H1 (cell line): ENCODE data around the gene SLC23A2. TPM values are rescaled to one million over a fixed set of nuclear protein-coding genes. Genes with fewer than 3 reads are reported as not detected.
A peak's percentile ranks its signal among the peaks of the same experiment; 100 is the strongest.

ENCODE experiments used
- CTCF ChIA-PET: fragments of 300-600 bp; sonication (Branson Sonifier 250); formaldehyde crosslinking; loops from one replicate; lab custom pipeline; 2021; ENCODE audit not compliant: partially characterized antibody; lab: Charles Lee
- POLR2A ChIA-PET: fragments of 300-600 bp; sonication (Branson Sonifier 250); formaldehyde crosslinking; loops from one replicate; lab custom pipeline; 2021; ENCODE audit warnings: inconsistent platforms; ENCODE audit not compliant: partially characterized antibody; lab: Charles Lee
- DNase-seq, 2 experiments: peaks; one replicate each; pipeline versions ENCODE4 v3.0.0 to v3.0.0-alpha.2; 2010 to 2022; ENCODE audit warnings: low spot score in 2 of 2, low read depth in 1 of 2, mixed read lengths in 1 of 2
- FAIRE-seq: peaks from 2 replicates; lab custom pipeline; 2011; peaks lifted over from hg19 to GRCh38; lab: Jason Lieb, UNC
- H2AFZ ChIP-seq: 2 replicates; pipeline ENCODE4 v1.8.1; 2012; ENCODE audit warnings: low read length, inconsistent platforms
- H2AK5ac ChIP-seq: 2 replicates; pipeline ENCODE4 v1.6.1; 2013; ENCODE audit warnings: low read depth, low read length
- H2BK120ac ChIP-seq: replicated peaks from 2 replicates; pipeline ENCODE3; 2013; ENCODE audit warnings: low read depth, low read length, inconsistent platforms
- H2BK12ac ChIP-seq: 2 replicates; pipeline ENCODE4 v1.6.1; 2013; ENCODE audit warnings: low read depth, low read length
- H2BK15ac ChIP-seq: 2 replicates; pipeline ENCODE4 v1.6.1; 2013; ENCODE audit warnings: low read length
- H2BK20ac ChIP-seq: 2 replicates; pipeline ENCODE4 v1.6.1; 2013; ENCODE audit warnings: low read length
- H2BK5ac ChIP-seq: 2 replicates; pipeline ENCODE4 v1.6.1; 2013; ENCODE audit warnings: low read depth, low read length
- H3K14ac ChIP-seq: 2 replicates; pipeline ENCODE4 v1.6.1; 2013; ENCODE audit warnings: inconsistent platforms; ENCODE audit not compliant: insufficient read length
- H3K18ac ChIP-seq: 2 replicates; pipeline ENCODE4 v1.6.1; 2013; ENCODE audit warnings: low read length; ENCODE audit errors: extremely low read depth
- H3K23ac ChIP-seq: 2 replicates; pipeline ENCODE4 v1.6.1; 2013; ENCODE audit warnings: inconsistent platforms; ENCODE audit not compliant: insufficient read length
- H3K23me2 ChIP-seq: 2 replicates; pipeline ENCODE4 v1.6.1; 2013; ENCODE audit warnings: low read depth, low read length
- H3K27ac ChIP-seq: 2 replicates; pipeline ENCODE4 v1.6.1; 2011; ENCODE audit warnings: low read depth, low read length, inconsistent platforms
- H3K27me3 ChIP-seq, 4 experiments: replicated peaks in 1 of 4; 1 replicate in 1 of 4; 2 replicates in 3 of 4; pipeline versions ENCODE4 v1.6.1 to v1.8.1; 2011 to 2013; ENCODE audit warnings: low read length in 3 of 4, mild to moderate bottlenecking in 3 of 4, inconsistent platforms in 2 of 4, mixed read lengths in 2 of 4, moderate library complexity in 1 of 4; ENCODE audit not compliant: control insufficient read depth in 3 of 4, insufficient read depth in 3 of 4; ENCODE audit errors: extremely low read depth in 1 of 4
- H3K36me3 ChIP-seq, 4 experiments: 2 replicates each; pipeline versions ENCODE4 v1.6.1 to v1.8.1; 2011 to 2013; ENCODE audit warnings: mild to moderate bottlenecking in 4 of 4, low read length in 3 of 4, moderate library complexity in 2 of 4, control low read depth in 1 of 4, inconsistent platforms in 1 of 4; ENCODE audit not compliant: insufficient read depth in 4 of 4, control insufficient read depth in 2 of 4
- H3K4ac ChIP-seq: replicated peaks from 2 replicates; pipeline ENCODE3; 2013; ENCODE audit warnings: low read length, low read depth, mixed read lengths, inconsistent platforms; ENCODE audit not compliant: insufficient read length
- H3K4me1 ChIP-seq, 4 experiments: replicated peaks in 1 of 4; 1 replicate in 1 of 4; 2 replicates in 3 of 4; pipeline versions ENCODE4 v1.6.1 to v1.8.1; 2011 to 2013; ENCODE audit warnings: low read length in 3 of 4, inconsistent platforms in 2 of 4, mixed read lengths in 1 of 4; ENCODE audit not compliant: insufficient read depth in 4 of 4, control insufficient read depth in 3 of 4
- H3K4me2 ChIP-seq, 2 experiments: 2 replicates each; pipeline versions ENCODE4 v1.6.1 to v1.8.1; 2011 to 2013; ENCODE audit warnings: low read depth in 2 of 2, low read length in 2 of 2, control low read depth in 1 of 2, inconsistent platforms in 1 of 2, mild to moderate bottlenecking in 1 of 2; ENCODE audit not compliant: insufficient read depth in 1 of 2
- H3K4me3 ChIP-seq, 4 experiments: fragments of 200-600, 300-600 bp in 1 of 4; sonication (generic), shearing (Covaris generic), sonication (Bioruptor Twin) in 1 of 4; 2 replicates each; pipeline versions ENCODE4 v1.5.1 to v1.8.1; 2011 to 2016; ENCODE audit warnings: low read length in 4 of 4, low read depth in 3 of 4, control low read depth in 2 of 4, inconsistent platforms in 2 of 4, mild to moderate bottlenecking in 2 of 4, mixed read lengths in 1 of 4, moderate library complexity in 1 of 4; ENCODE audit not compliant: insufficient read depth in 2 of 4; ENCODE audit errors: extremely low read depth in 1 of 4
- H3K56ac ChIP-seq: replicated peaks from 2 replicates; pipeline ENCODE3; 2013; ENCODE audit warnings: low read depth, mild to moderate bottlenecking, mixed read lengths, low read length, inconsistent platforms; ENCODE audit not compliant: insufficient read length
- H3K79me1 ChIP-seq: 2 replicates; pipeline ENCODE4 v1.6.1; 2013; ENCODE audit warnings: low read depth, low read length, control low read depth
- H3K79me2 ChIP-seq, 2 experiments: 2 replicates each; pipeline versions ENCODE4 v1.6.1 to v1.8.1; 2012 to 2013; ENCODE audit warnings: low read length in 2 of 2, mild to moderate bottlenecking in 2 of 2, inconsistent platforms in 1 of 2; ENCODE audit not compliant: insufficient read depth in 2 of 2, control insufficient read depth in 1 of 2
- H3K9ac ChIP-seq, 4 experiments: replicated peaks in 1 of 4; 1 replicate in 1 of 4; 2 replicates in 3 of 4; pipeline versions ENCODE4 v1.6.1 to v1.8.1; 2011 to 2013; ENCODE audit warnings: low read depth in 3 of 4, low read length in 3 of 4, control low read depth in 2 of 4, mild to moderate bottlenecking in 2 of 4, moderate library complexity in 2 of 4, inconsistent platforms in 1 of 4; ENCODE audit errors: extremely low read depth in 1 of 4
- H3K9me3 ChIP-seq, 2 experiments: 2 replicates each; pipeline versions ENCODE4 v1.6.1 to v1.8.1; 2012 to 2013; ENCODE audit warnings: mild to moderate bottlenecking in 2 of 2, moderate library complexity in 2 of 2, control low read depth in 1 of 2, inconsistent platforms in 1 of 2, low read depth in 1 of 2, low read length in 1 of 2, mixed read lengths in 1 of 2; ENCODE audit not compliant: insufficient read depth in 2 of 2
- H4K20me1 ChIP-seq, 2 experiments: replicated peaks in 1 of 2; 2 replicates each; pipeline versions ENCODE3 to v1.8.1; 2011 to 2013; ENCODE audit warnings: inconsistent platforms in 2 of 2, low read length in 2 of 2, mild to moderate bottlenecking in 1 of 2; ENCODE audit not compliant: insufficient read depth in 2 of 2, control insufficient read depth in 1 of 2
- H4K5ac ChIP-seq: 2 replicates; pipeline ENCODE4 v1.6.1; 2013; ENCODE audit warnings: low read length, low read depth, mixed read lengths, inconsistent platforms; ENCODE audit not compliant: insufficient read length
- H4K8ac ChIP-seq: 2 replicates; pipeline ENCODE4 v1.8.0; 2013; ENCODE audit warnings: mild to moderate bottlenecking, moderate library complexity, low read length, inconsistent platforms; ENCODE audit not compliant: insufficient read depth; ENCODE audit errors: extremely low read depth
- H4K91ac ChIP-seq: replicated peaks from 2 replicates; pipeline ENCODE3; 2013; ENCODE audit warnings: low read length, mixed read lengths, inconsistent platforms; ENCODE audit not compliant: insufficient read length
- ASH2L ChIP-seq: fragments of 200-600, 300-600 bp; sonication (generic); IDR thresholded peaks from one replicate; pipeline ENCODE4 v1.7.1; 2017; ENCODE audit warnings: low read length
- ATF2 ChIP-seq: IDR thresholded peaks from 2 replicates; pipeline ENCODE4 v1.6.1; 2012; ENCODE audit warnings: low read length, inconsistent platforms
- BCL11A ChIP-seq, 2 experiments: IDR thresholded peaks; one replicate each; pipeline ENCODE4 v1.6.1; 2011; ENCODE audit warnings: low read depth in 2 of 2, low read length in 2 of 2, mild to moderate bottlenecking in 2 of 2
- CHD1 ChIP-seq: IDR thresholded peaks from 2 replicates; pipeline ENCODE4 v1.6.1; 2012; ENCODE audit warnings: low read depth, low read length, improper control_type of control experiment
- CHD2 ChIP-seq: IDR thresholded peaks from 2 replicates; pipeline ENCODE4 v1.6.1; 2012; ENCODE audit warnings: low read length, improper control_type of control experiment
- EZH2 ChIP-seq: fragments of 200-600 bp; sonication (generic); IDR thresholded peaks from 2 replicates; pipeline ENCODE4 v1.7.1; 2012; ENCODE audit warnings: low read depth, mild to moderate bottlenecking, moderate library complexity, low read length, inconsistent platforms; ENCODE audit not compliant: severe bottlenecking
- POLR2AphosphoS5 ChIP-seq: IDR thresholded peaks from 2 replicates; pipeline ENCODE4 v1.6.1; 2011; ENCODE audit warnings: low read depth, low read length
- RXRA ChIP-seq: IDR thresholded peaks from 2 replicates; pipeline ENCODE4 v1.6.1; 2011; ENCODE audit warnings: low read depth, mild to moderate bottlenecking, low read length, moderate library complexity; ENCODE audit not compliant: insufficient read depth
- SIRT6 ChIP-seq: IDR thresholded peaks from one replicate; pipeline ENCODE4 v1.7.1; 2012; ENCODE audit warnings: low read length, inconsistent platforms
- SP2 ChIP-seq: IDR thresholded peaks from 2 replicates; pipeline ENCODE4 v1.6.1; 2012; ENCODE audit warnings: mild to moderate bottlenecking, low read length, inconsistent platforms
- SP4 ChIP-seq: IDR thresholded peaks from 2 replicates; pipeline ENCODE4 v1.6.1; 2012; ENCODE audit warnings: low read length, inconsistent platforms
- TBP ChIP-seq: IDR thresholded peaks from 2 replicates; pipeline ENCODE4 v1.6.1; 2011; ENCODE audit warnings: low read depth, low read length, improper control_type of control experiment
- WGBS, 2 experiments: shearing (Covaris generic) in 1 of 2; methylation state at CpG; one replicate each; pipeline versions ENCODE4 v1.1.6 to v1.1.7; 2013 to 2015; ENCODE audit warnings: low lambda C conversion rate in 2 of 2, mixed read lengths in 2 of 2, inconsistent platforms in 1 of 2, low coverage in 1 of 2, missing lambda C conversion rate in 1 of 2; ENCODE audit not compliant: insufficient replicate concordance in 2 of 2, insufficient coverage in 1 of 2, insufficient read length in 1 of 2; ENCODE audit errors: extremely low coverage in 1 of 2, missing lambda C conversion rate in 1 of 2; 5-methylcytosine and 5-hydroxymethylcytosine counted together
- polyA plus RNA-seq, 7 experiments: library from polyadenylated mRNA; depleted of rRNA in 3 of 7; stranded (reverse) in 5 of 7; unstranded in 2 of 7; fragments of >200 nt in 5 of 7; fragments of 200-250 nt in 2 of 7; gene quantifications; 1 replicate in 5 of 7; 2 replicates in 1 of 7; 4 replicates in 1 of 7; pipeline versions ENCODE4 v1.2.1 to v1.2.3, GENCODE V29; 2011 to 2013; ENCODE audit warnings: missing spikeins in 2 of 7, mixed read lengths in 2 of 7
- total RNA-seq: library from RNA; stranded (reverse); fragmentation: NEBNext Ultra II Directional; extraction: Animal tissue kit (Norgen Biotek cat#: 25700); gene quantifications from 2 replicates; pipeline ENCODE4 v1.2.1, GENCODE V29; 2021

Gene SLC23A2
- total and polyA plus RNA-seq, 2 of the 8 experiments (the other 6 are each of a cell fraction or from before 2014, with no cell fraction given), result 17.0 to 18.6 TPM

- POLR2A ChIA-PET, result no interaction called here
- H3K4ac ChIP-seq, result no peak overlapping the region
- no peak for TF ChIP-seq SP4
- no peak for TF ChIP-seq ASH2L
- TF ChIP-seq BCL11A (IDR thresholded peaks at IDR 0.05; ENCODE audit: low read depth in 2 of 2, low read length in 2 of 2), result no peak
- no peak for TF ChIP-seq SIRT6
- TF ChIP-seq EZH2, result no peak
- no peak for TF ChIP-seq CHD2
- no peak for TF ChIP-seq TBP
- TF ChIP-seq SP2, result no peak
- TF ChIP-seq ATF2, result no peak
- TF ChIP-seq POLR2AphosphoS5, result no peak
- no peak for TF ChIP-seq RXRA
- TF ChIP-seq CHD1, result no peak
These were observed 180.3 kb downstream of the SLC23A2 start for GRCh38 chr20:4820806-4821518.

More at GRCh38 chr20:4820806-4821518, 180.3 kb downstream of the SLC23A2 start:
- Histone ChIP-seq H4K20me1 (no peaks in the 10 kb centered on the region), H3K9me3 (no peaks in the 10 kb centered on the region), H3K23ac (no peak overlapping the region), H3K36me3 (no peaks in the 10 kb centered on the region; a peak in 1 of 8 replicates), H3K56ac (no peak overlapping the region), H2AFZ (no peak overlapping the region), H3K4me3 (no peak overlapping the region), H2BK12ac (0 out of 2 replicates have a peak overlapping the region, but pooled peaks have one; percentile 39), H3K27me3 (peaks cover 0 to 11% (median 7%) of the 10 kb centered on the region in 4 experiments; a peak in 4 of 7 replicates), H2BK20ac (no peak overlapping the region), H2AK5ac (no peak overlapping the region), H3K23me2 (peaks cover 9% of the 10 kb centered on the region; the same call in 1 of the 2 replicates), H3K27ac (no peak overlapping the region), H3K79me2 (no peaks in the 10 kb centered on the region), H3K79me1 (no peaks in the 10 kb centered on the region), H2BK120ac (no peak overlapping the region), H3K14ac (no peak overlapping the region), H2BK5ac (no peak overlapping the region), H2BK15ac (no peak overlapping the region), H3K4me2 (no peak overlapping the region; a peak in 1 of 4 replicates), H4K91ac (no peak overlapping the region), H4K5ac (no peak overlapping the region), H3K18ac (no peak overlapping the region; the same call in 1 of the 2 replicates), H4K8ac (no peak overlapping the region), H3K4me1 (peaks cover 4 to 7% (median 7%) of the 10 kb centered on the region in 4 experiments; a peak in 6 of 7 replicates), H3K9ac (no peak overlapping the region)
- WGBS, 2 experiments, result 90% methylated on average over 13 of the region's 14 CpGs; no CpG with 5 or more reads in 1 of the 2 experiments
- CTCF ChIA-PET, result interaction anchor here (1.2 to 1.4 kb wide), 3 partner anchors 25 to 217 kb away, joined by 3 to 4 read pairs (median 3); no protein-coding TSS in a partner anchor
- DNase-seq (no peak), FAIRE-seq (no peak)
